LNCAP (cell line): ENCODE data around the gene OR5B17.

ENCODE experiments used
- TF ChIP-seq, protein P1 (sequence below): fragments of 450-650 bp; IDR thresholded peaks from 2 replicates; pipeline ENCODE4 v1.5.1; 2017; ENCODE audit warnings: mild to moderate bottlenecking

OR5B17 gene

DNA sequence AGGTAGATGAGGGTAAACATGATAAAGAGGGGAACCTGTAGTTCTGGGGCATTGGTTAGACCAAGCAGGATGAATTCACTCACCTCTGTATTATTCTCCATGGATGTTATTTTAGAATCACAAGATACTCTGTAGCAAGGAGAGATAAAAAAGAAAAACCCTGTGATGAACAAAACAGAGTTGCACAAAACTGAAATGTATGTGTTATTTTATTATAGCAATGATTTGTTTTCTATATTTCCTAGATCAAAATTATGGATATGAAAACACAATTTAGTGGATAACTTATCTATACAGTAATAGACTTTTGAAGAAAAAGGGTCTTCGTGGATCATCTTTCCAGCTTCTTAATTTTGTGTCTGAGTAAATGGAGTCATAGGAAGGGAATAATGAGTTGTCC is at the start of gene OR5B17:
OR5B17 (minus strand) TSS at position 101 of the 400 bp plus-strand sequence; CDS start at position 101, 0 bp downstream.
- TF ChIP-seq, protein P1, sequence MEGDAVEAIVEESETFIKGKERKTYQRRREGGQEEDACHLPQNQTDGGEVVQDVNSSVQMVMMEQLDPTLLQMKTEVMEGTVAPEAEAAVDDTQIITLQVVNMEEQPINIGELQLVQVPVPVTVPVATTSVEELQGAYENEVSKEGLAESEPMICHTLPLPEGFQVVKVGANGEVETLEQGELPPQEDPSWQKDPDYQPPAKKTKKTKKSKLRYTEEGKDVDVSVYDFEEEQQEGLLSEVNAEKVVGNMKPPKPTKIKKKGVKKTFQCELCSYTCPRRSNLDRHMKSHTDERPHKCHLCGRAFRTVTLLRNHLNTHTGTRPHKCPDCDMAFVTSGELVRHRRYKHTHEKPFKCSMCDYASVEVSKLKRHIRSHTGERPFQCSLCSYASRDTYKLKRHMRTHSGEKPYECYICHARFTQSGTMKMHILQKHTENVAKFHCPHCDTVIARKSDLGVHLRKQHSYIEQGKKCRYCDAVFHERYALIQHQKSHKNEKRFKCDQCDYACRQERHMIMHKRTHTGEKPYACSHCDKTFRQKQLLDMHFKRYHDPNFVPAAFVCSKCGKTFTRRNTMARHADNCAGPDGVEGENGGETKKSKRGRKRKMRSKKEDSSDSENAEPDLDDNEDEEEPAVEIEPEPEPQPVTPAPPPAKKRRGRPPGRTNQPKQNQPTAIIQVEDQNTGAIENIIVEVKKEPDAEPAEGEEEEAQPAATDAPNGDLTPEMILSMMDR: no peak

DNA sequence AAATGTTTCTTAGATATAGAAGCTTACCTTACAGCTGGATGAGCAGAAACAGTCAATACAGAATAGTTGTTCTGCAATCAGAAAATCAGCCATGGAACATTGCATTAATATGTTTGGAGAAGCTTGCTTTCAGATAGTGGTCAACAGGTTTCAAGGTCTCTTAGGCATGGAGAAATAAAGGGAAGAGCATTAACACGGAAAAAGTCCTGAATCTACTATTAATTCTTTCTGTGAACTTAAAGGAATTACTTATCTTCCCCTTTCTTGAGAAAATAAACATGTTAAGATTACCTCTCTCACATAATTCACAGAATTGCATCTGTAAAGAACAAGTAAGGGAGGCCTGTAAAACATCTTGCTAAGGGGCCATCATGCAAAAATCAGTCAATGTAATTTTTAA is 47.9 kb upstream of the OR5B17 start, which contains the start of gene OR5B3:
OR5B3 (minus strand) TSS at position 101 of the 400 bp plus-strand sequence. CDS start 3,465 bp downstream, outside the sequence.
- TF ChIP-seq, protein P1: no peak

DNA sequence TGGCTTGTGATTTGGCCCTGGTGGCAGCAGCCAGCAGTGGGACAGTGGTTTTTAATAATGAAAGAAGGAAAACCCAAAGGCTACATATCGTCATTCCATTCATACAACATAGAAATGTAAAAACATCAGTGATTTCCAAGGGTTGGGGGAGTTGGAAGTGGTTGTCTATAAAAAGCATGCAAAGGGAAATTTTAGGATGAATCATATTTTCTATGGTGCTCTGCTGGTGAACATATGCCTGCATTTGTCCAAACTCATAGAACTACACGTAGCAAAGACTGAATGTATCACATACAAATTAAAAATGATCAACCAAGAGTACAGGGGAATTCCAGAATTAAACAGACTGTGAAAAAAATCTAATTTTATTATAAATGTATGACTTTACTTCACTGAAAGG is 36.7 kb upstream of the OR5B17 start:
- TF ChIP-seq, protein P1: no peak

DNA sequence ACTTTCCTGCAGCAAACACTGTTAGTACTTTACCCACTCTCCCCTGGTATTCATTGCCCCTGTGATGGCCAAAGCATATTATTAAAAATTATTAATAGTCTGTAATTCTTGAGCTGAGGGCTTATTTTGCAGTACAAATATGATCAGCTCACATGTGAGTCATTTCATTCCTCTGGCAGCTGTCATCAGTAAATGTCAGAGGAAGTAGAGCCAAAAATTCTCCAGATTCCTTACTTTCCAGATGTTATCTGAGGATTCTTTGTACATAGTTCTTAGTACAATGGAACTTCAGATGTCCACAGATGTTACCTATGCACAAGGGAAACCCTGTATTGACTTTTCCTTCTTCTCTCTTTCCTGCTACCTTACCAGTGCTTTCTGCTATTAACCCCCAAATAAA is 35.3 kb upstream of the OR5B17 start:
- TF ChIP-seq, protein P1: no peak

DNA sequence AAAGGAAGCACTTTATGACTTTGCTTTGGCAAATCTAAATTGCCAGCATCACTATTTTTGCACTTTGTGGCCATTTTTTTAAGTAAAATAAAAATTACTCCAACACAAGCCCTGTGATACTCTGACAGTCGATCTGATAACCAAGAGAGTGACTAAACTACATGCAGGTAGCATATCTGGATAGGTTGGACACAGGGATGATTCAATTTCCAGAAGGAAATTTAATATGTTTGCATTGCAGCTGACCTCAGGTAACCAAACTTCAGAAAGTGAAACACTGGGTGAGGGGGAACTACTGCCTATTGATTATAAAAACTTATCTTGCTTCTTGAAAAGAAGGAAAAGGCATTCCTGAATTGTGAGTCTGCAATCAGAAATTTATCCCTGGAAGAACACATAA is 33.9 kb upstream of the OR5B17 start:
- TF ChIP-seq, protein P1: no peak

DNA sequence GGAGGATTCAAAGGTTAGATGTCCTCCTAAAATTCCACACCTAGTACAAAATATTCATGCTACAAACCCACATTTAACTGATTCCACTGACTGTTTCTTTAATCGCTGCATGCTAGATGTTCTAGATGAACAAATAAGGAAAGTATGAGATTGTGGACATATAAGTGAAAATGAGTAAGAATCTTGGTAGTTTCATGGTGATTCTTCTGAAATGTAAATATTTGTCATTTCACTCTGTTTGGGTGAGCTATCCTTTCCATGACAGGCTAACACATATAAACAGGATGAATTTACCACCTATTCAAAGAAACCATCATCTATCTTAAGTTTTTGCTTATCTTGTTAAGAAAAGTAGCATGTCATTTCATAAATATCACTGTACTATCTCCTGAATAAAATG is 33.0 kb upstream of the OR5B17 start:
- TF ChIP-seq, protein P1: no peak

DNA sequence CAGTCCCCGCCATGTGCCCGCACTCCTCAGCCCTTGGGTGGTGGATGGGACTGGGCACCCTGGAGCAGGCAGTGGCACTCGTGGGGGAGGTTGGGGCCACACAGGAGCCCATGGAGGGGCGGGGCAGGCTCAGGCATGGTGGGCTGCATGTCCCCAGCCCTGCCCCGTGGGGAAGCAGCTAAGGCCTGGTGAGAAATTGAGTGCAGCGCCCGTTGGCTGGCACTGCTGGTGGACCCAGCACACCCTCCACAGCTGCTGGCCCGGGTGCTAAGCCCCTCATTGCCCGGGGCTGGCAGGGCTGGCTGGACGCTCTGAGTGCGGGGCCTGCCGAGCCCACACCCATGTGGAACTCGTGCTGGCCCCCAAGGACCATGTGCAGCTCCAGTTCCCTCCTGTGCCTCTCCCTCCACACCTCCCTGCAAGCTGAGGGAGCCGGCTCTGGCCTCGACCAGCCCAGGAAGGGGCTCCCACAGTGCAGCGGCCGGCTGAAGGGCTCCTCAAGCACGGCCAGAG is 31.7 kb upstream of the OR5B17 start:
- TF ChIP-seq, protein P1: no peak

DNA sequence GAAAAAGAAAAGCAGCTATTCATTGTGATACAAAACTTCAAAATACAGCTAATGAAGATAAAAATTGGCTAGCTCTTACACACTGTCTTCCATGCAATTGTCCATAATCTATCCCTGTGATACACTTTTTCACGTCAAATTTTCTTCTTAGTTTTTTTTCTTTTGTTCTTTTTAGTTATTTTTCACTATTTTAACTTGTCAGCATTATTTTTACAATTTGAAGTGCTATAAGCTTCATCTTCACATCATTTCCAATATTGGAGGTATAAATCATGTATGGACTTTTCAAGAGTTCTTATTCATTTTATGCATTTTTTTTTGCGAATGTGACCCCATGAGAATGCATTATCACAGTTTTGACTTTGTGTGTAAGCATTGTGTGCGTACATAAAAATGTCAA is 4.1 kb downstream of the OR5B17 start:
- TF ChIP-seq, protein P1: no peak
